Naive B cell (primary cell): ENCODE data around the gene ZNF148. TPM values are rescaled to one million over a fixed set of nuclear protein-coding genes. Genes with fewer than 3 reads are reported as not detected.
"Not testable (repeated sequence)": the region's sequence is repeated elsewhere in the genome, so short reads cannot be mapped to it uniquely, and the experiment has no call there.

Experiments
- ATAC-seq, 2 donors: fragments of 150-1000 bp; cut with Tn5 transposase; 2 replicates each; pipeline ENCODE4 v1.10.0; 2021; ENCODE audit warnings: low read depth in 2 of 2, mild to moderate bottlenecking in 2 of 2, moderate library complexity in 2 of 2
- DNase-seq: peaks from one replicate; pipeline ENCODE4 v3.0.0; 2022
- H3K27ac Mint-ChIP-seq, 6 donors: one replicate each; pipeline ENCODE4 v1.8.0; 2020 to 2022; ENCODE audit warnings: mild to moderate bottlenecking in 6 of 6, mixed read lengths in 6 of 6, moderate library complexity in 5 of 6, inconsistent platforms in 2 of 6
- H3K27me3 Mint-ChIP-seq, 3 donors: one replicate each; pipeline ENCODE4 v1.8.0; 2021 to 2022; ENCODE audit warnings: mixed read lengths in 3 of 3, mild to moderate bottlenecking in 1 of 3
- H3K36me3 Mint-ChIP-seq, 2 donors: one replicate each; pipeline ENCODE4 v1.8.0; 2020 to 2022; ENCODE audit warnings: mixed read lengths in 2 of 2, inconsistent platforms in 1 of 2, mild to moderate bottlenecking in 1 of 2
- H3K4me1 Mint-ChIP-seq, 3 donors: one replicate each; pipeline ENCODE4 v1.8.0; 2020 to 2022; ENCODE audit warnings: mixed read lengths in 3 of 3, inconsistent platforms in 1 of 3, mild to moderate bottlenecking in 1 of 3, moderate library complexity in 1 of 3
- H3K4me3 Mint-ChIP-seq, 8 donors: one replicate each; pipeline ENCODE4 v1.8.0; 2020 to 2022; ENCODE audit warnings: mild to moderate bottlenecking in 8 of 8, mixed read lengths in 8 of 8, moderate library complexity in 8 of 8, inconsistent platforms in 2 of 8
- H3K9me3 Mint-ChIP-seq, 7 donors: one replicate each; pipeline ENCODE4 v1.8.0; 2020 to 2022; ENCODE audit warnings: mixed read lengths in 7 of 7, mild to moderate bottlenecking in 5 of 7, inconsistent platforms in 2 of 7, moderate library complexity in 1 of 7
- polyA plus RNA-seq, 6 donors: library from polyadenylated mRNA; unstranded; fragments of 300-500 nt; fragmentation: Illumina TruSeq; gene quantifications; one replicate each; pipeline ENCODE4 v1.2.3, GENCODE V29; 2021; ENCODE audit warnings: low read depth in 6 of 6

The ZNF148 gene
- polyA plus RNA-seq, 6 donors from 2014 or later, result 81.2 to 102 (median 96.2) TPM

- Mint-ChIP-seq H3K9me3 (peaks cover 0 to 4% (median 0%) of the 10 kb centered on the region in 7 donors), H3K27ac (no peak overlapping the region), H3K27me3 (peaks cover 26 to 37% (median 28%) of the 10 kb centered on the region in 3 donors), H3K36me3 (peaks cover 0 to 19% of the 10 kb centered on the region in 2 donors), H3K4me1 (peaks cover 0 to 1% (median 0%) of the 10 kb centered on the region in 3 donors), H3K4me3 (no peak overlapping the region)
- DNase-seq (no peak), ATAC-seq (no peak)
Measured at GRCh38 chr3:125394406-125394805, 19.3 kb upstream of the ZNF148 start.

DNA sequence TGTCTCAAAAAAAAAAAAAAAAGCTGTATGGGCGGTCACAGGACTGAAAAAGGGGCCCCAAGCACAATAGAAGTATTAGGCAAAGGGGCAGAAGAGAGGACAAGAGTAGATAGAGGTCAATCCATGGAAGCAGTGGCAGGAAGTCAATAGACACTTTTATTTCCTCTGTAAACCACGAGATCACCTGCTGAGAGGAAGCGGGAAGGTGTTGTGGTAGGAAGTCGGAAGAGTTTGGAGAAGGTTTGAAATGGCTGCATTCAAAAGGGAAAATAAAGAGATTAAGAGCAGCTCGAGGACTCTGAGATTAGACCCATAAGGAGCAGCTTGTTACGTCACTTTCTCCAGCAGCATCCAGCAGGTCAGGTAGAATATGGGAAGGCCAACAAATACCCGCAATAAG lies 14.2 kb upstream of the ZNF148 start:
- Mint-ChIP-seq H3K4me1 (peaks cover 0 to 3% (median 0%) of the 10 kb centered on the region in 3 donors), H3K4me3 (no peak overlapping the region), H3K27ac (peak overlapping the region in 3 of 6 donors; percentile 2 to 69 (median 25)), H3K27me3 (peaks cover 0 to 21% (median 11%) of the 10 kb centered on the region in 3 donors), H3K9me3 (no peaks in the 10 kb centered on the region), H3K36me3 (no peaks in the 10 kb centered on the region)
- DNase-seq, result no peak
- ATAC-seq, result no peak

DNA sequence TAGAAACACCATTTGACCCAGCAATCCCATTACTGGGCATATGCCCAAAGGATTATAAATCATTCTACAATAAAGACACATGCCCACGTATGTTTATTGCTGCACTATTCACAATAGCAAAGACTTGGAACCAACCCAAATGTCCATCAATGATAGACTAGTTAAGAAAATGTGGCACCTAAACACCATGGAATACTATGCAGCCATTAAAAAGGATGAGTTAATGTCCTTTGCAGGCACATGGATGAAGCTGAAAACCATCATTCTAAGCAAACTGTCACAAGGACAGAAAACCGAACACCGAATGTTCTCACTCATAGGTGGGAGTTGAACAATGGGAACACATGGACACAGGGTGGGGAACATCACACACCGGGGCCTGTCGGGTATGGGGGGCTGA lies 13.2 kb upstream of the ZNF148 start:
- not testable (repeated sequence) for DNase-seq, ATAC-seq, H3K9me3 Mint-ChIP-seq, H3K27ac Mint-ChIP-seq, H3K4me1 Mint-ChIP-seq, H3K4me3 Mint-ChIP-seq, H3K36me3 Mint-ChIP-seq
- H3K27me3 Mint-ChIP-seq, result peaks cover 6 to 19% (median 14%) of the 10 kb centered on the region in 3 donors

DNA sequence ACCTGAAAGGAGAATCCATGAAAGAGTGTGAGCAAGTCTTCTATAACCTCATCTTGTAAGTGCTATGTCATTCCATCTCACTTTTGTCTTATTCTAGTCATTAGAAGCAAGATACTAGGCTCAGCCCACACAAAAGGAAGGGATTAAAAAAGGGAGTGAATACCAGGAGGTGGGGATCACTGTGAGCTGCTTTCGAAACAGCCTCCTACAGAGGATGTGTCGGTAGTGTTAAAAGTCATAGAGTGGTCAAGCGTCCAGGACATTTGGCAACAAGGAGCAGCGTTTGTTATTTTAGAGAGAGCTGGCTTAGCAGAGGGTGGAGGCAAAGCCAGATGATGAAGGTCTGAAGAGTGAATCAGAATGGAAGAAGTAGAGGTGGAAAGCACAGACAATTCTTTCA lies 11.7 kb upstream of the ZNF148 start:
- ATAC-seq (no peak), DNase-seq (no peak)
- H3K27me3 Mint-ChIP-seq, result peaks cover 20 to 33% (median 21%) of the 10 kb centered on the region in 3 donors
- peak overlapping the region in 1 of 6 donors; percentile 10 for H3K27ac Mint-ChIP-seq
- peaks cover 0 to 3% (median 2%) of the 10 kb centered on the region in 3 donors for H3K4me1 Mint-ChIP-seq
- H3K36me3 Mint-ChIP-seq, result no peaks in the 10 kb centered on the region
- H3K9me3 Mint-ChIP-seq, result no peaks in the 10 kb centered on the region
- no peak overlapping the region for H3K4me3 Mint-ChIP-seq

- no peak overlapping the region for H3K27ac Mint-ChIP-seq
- ATAC-seq (no peak), DNase-seq (no peak)
- H3K27me3 Mint-ChIP-seq, result peaks cover 20 to 33% (median 22%) of the 10 kb centered on the region in 3 donors
- H3K36me3 Mint-ChIP-seq, result no peaks in the 10 kb centered on the region
- H3K4me1 Mint-ChIP-seq, result peaks cover 0 to 6% (median 2%) of the 10 kb centered on the region in 3 donors
- H3K9me3 Mint-ChIP-seq, result no peaks in the 10 kb centered on the region
- no peak overlapping the region for H3K4me3 Mint-ChIP-seq
Measured at GRCh38 chr3:125383744-125384143, 8.6 kb upstream of the ZNF148 start.

DNA sequence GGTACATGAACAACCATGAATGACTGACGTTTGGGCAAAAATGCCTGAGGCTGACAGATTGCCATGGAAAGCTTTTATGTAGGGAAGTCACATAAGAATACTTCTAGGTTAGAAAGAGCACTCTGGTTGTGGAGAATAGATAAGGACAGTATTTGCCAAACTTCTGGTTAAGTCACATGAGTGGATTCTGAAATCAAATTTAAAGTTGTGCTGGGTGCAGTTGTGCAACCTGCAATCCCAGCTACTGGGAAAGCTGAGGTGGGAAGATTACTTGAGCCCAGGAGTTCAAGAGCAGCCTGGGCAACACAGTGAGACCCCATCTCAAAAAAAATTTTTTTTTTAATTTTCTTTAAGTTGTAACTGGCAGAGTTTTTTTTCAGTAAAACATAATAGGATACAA lies 7.2 kb upstream of the ZNF148 start:
- Mint-ChIP-seq H3K36me3 (no peaks in the 10 kb centered on the region), H3K9me3 (no peaks in the 10 kb centered on the region), H3K4me3 (no peak overlapping the region), H3K4me1 (peaks cover 0 to 6% (median 2%) of the 10 kb centered on the region in 3 donors), H3K27ac (no peak overlapping the region), H3K27me3 (peaks cover 20 to 33% (median 22%) of the 10 kb centered on the region in 3 donors)
- ATAC-seq (no peak), DNase-seq (no peak)

- no peak overlapping the region for H3K27ac Mint-ChIP-seq
Measured at GRCh38 chr3:125381743-125382142, 6.6 kb upstream of the ZNF148 start.

GRCh38 chr3:125381314-125381713 lies 6.2 kb upstream of the ZNF148 start:
- Mint-ChIP-seq H3K27me3 (peaks cover 16 to 33% (median 22%) of the 10 kb centered on the region in 3 donors), H3K9me3 (no peaks in the 10 kb centered on the region), H3K36me3 (no peaks in the 10 kb centered on the region), H3K27ac (no peak overlapping the region), H3K4me1 (peaks cover 0 to 6% (median 2%) of the 10 kb centered on the region in 3 donors), H3K4me3 (peak overlapping the region in 1 of 8 donors; percentile 28)
- ATAC-seq, result no peak
- no peak for DNase-seq

More at GRCh38 chr3:125381743-125382142, 6.6 kb upstream of the ZNF148 start:
- H3K36me3 Mint-ChIP-seq, result no peaks in the 10 kb centered on the region
- no peaks in the 10 kb centered on the region for H3K9me3 Mint-ChIP-seq
- no peak for DNase-seq
- peak; percentile 25 to 40 for ATAC-seq
- H3K4me1 Mint-ChIP-seq, result peaks cover 0 to 6% (median 2%) of the 10 kb centered on the region in 3 donors
- peaks cover 18 to 33% (median 22%) of the 10 kb centered on the region in 3 donors for H3K27me3 Mint-ChIP-seq
- H3K4me3 Mint-ChIP-seq, result peak overlapping the region in 1 of 8 donors; percentile 28

- H3K27ac Mint-ChIP-seq, result no peak overlapping the region
- peaks cover 11 to 22% (median 20%) of the 10 kb centered on the region in 3 donors for H3K27me3 Mint-ChIP-seq
- no peaks in the 10 kb centered on the region for H3K9me3 Mint-ChIP-seq
- ATAC-seq, result no peak
- H3K4me1 Mint-ChIP-seq, result peaks cover 12 to 19% (median 15%) of the 10 kb centered on the region in 3 donors
- H3K4me3 Mint-ChIP-seq, result no peak overlapping the region
- no peaks in the 10 kb centered on the region for H3K36me3 Mint-ChIP-seq
- DNase-seq, result no peak
Measured at GRCh38 chr3:125379483-125379882, 4.4 kb upstream of the ZNF148 start.

GRCh38 chr3:125378762-125379161 lies 3.6 kb upstream of the ZNF148 start:
- no peak for DNase-seq
- Mint-ChIP-seq H3K36me3 (no peaks in the 10 kb centered on the region), H3K9me3 (no peaks in the 10 kb centered on the region), H3K27me3 (peaks cover 11 to 20% (median 18%) of the 10 kb centered on the region in 3 donors), H3K4me3 (peak overlapping the region in 1 of 8 donors; percentile 78), H3K27ac (no peak overlapping the region), H3K4me1 (peaks cover 19 to 27% (median 23%) of the 10 kb centered on the region in 3 donors)
- ATAC-seq, result no peak

DNA sequence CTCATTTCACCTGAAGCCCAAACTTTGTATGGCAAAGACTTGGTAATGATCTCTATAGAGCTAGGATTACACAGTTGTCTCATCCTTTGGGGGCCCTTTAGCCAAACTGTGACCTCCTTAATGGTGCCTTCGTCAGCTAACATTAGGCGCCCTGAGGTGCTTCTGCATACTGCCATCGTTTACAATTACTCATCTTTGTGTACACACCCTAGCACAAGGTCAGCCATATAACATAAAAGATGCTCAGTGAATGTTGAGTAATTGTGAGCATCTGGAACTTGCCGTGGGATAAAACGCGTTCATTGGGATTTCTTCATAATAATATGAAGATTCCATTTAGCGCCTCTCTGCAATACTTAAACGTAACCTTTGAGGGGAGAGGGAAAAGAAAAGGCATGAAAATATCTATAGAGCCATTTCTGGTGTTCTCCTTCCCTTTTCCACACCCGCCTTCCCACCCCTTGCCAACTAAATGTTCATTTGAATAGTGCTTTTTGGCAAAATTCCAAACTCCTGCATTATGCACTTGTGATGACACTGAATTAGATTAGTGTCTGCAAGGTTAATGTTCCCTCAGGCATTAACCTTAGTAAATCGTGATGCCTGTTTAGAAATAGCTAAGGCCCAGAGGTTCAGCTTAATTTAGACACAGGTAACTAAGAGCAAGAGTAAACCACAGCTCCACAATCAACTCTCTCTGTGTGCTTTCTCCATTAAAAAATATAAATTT lies 990 bp upstream of the ZNF148 start:
- no peaks in the 10 kb centered on the region for H3K36me3 Mint-ChIP-seq

DNA sequence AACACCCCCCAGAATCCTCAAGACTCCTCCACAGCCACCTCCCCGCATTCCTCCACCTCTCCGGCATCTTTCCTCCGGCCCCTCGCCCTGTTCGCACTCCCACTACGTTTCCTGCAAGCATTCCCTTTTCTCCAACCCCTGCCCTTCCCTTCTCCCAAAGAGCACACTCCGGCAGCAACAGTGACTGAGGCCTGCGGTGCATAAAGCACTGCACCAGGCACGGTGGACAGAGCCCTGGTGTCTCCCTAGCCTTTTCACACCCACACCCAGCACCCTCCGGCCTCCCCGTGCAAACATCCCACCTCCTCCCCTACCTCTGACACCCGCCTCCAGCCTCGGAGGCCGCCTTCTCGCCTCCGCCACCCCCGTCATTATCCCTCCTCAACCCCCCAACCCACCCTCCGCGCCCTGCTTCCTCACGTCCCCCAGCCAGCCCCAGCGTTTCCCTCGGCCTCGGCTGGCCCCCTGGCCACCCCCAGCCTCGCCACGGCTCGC lies 577 bp downstream of the ZNF148 start:
- Mint-ChIP-seq H3K4me1 (peaks cover 42 to 58% (median 50%) of the 10 kb centered on the region in 3 donors), H3K27ac (peak overlapping the region; percentile 83 to 98 (median 94)), H3K27me3 (no peaks in the 10 kb centered on the region), H3K4me3 (peak overlapping the region; percentile 92 to 100 (median 94)), H3K9me3 (no peaks in the 10 kb centered on the region), H3K36me3 (peaks cover 0 to 7% of the 10 kb centered on the region in 2 donors)
- DNase-seq, result no peak
- peak; percentile 27 to 36 for ATAC-seq

More for the DNA sequence above, 990 bp upstream of the ZNF148 start:
- no peaks in the 10 kb centered on the region for H3K27me3 Mint-ChIP-seq
- peak overlapping the region; percentile 92 to 99 (median 98) for H3K27ac Mint-ChIP-seq
- peaks cover 32 to 45% (median 36%) of the 10 kb centered on the region in 3 donors for H3K4me1 Mint-ChIP-seq
- no peaks in the 10 kb centered on the region for H3K9me3 Mint-ChIP-seq
- no peak for DNase-seq
- no peak for ATAC-seq
- H3K4me3 Mint-ChIP-seq, result peak overlapping the region; percentile 91 to 99 (median 96)

DNA sequence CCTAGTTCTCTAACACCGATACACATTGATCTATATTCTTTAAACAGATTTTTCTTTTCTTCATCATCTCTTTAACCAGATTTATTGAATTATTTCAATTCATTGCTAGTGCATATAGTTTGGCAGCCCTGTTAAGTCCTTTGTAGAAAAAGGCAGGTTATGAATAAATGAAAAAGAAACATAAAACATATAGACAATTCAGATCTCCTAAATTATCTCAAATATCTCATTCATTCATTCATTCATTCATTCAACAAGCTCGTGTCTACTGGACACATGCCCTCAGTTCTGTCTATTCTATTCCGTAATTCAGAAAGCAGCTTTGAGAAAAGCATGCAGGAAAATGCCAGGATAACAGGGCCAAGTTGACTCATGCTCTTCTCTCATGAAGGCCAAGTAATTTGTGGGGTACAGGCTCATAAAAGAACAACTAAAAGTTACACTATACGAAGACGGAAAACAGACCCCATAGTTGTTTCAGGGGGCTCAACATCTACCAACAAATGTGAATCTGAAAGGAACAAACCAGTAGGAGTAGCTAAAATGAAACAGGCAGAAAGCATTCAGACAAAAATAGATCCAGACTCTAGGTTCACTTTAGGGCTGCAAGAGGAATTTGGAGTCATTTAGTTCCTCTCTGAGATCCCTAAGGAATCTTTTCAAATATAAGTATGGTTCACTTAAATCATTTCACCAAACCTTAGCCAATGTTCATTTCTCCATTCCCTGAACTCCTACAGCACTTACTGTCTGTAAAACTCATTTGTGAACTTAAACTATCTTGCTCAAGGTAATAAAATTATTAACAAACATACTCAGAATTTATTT lies 7.5 kb downstream of the ZNF148 start:
- Mint-ChIP-seq H3K9me3 (no peaks in the 10 kb centered on the region), H3K27ac (peak overlapping the region in 4 of 6 donors; percentile 37 to 74 (median 44)), H3K27me3 (no peaks in the 10 kb centered on the region), H3K36me3 (peaks cover 0 to 15% of the 10 kb centered on the region in 2 donors), H3K4me1 (peaks cover 62 to 89% (median 77%) of the 10 kb centered on the region in 3 donors), H3K4me3 (no peak overlapping the region)
- ATAC-seq, result no peak
- no peak for DNase-seq
